ENCODE results near the gene TTC33. TPM values are rescaled to one million over a fixed set of nuclear protein-coding genes. Genes with fewer than 3 reads are reported as not detected.
"Not testable (repeated sequence)": the region's sequence is repeated elsewhere in the genome, so short reads cannot be mapped to it uniquely, and the experiment has no call there.

Gene TTC33
- total RNA-seq, 1 experiment from 2014 or later = 30.2 TPM

- Histone ChIP-seq H3K4me2 (no peak overlapping the region), H4K20me1 (ENCODE audit: insufficient read depth) (no peaks in the 10 kb centered on the region), H3F3A (ENCODE audit: insufficient read depth, low read depth) (no peaks in the 10 kb centered on the region), H3K4me3 (no peak overlapping the region), H2AFZ (no peak overlapping the region), H3K36me3 (ENCODE audit: low read depth) (no peaks in the 10 kb centered on the region), H3K27me3 (ENCODE audit: insufficient read depth, low read depth) (no peaks in the 10 kb centered on the region), H3K79me2 (ENCODE audit: low read depth) (no peaks in the 10 kb centered on the region), H3K9me3 (ENCODE audit: insufficient read depth, low read depth) (no peaks in the 10 kb centered on the region), H3K27ac (no peak overlapping the region), H3K9me2 (ENCODE audit: insufficient read depth) (no peaks in the 10 kb centered on the region), H3K4me1 (replicated peaks; ENCODE audit: insufficient read depth) (peaks cover 6% of the 10 kb centered on the region; the same call in 1 of the 2 replicates)
- BruUV-seq (replicated peaks) = no TSS peak
- TF ChIP-seq EZH2 (IDR thresholded peaks at IDR 0.05; ENCODE audit: low read depth) (no peak), CTCF (conservative IDR thresholded peaks at IDR 0.05) (no peak)
- ChIA-PET CTCF (interaction anchor here (1.0 kb wide), 1 partner anchor 12 kb away, joined by 3 read pairs; no protein-coding TSS in a partner anchor), POLR2A (ENCODE audit: unreplicated experiment) (interaction anchor here (0.6 to 0.7 kb wide), 2 partner anchors 48 to 172 kb away, joined by 4 to 6 read pairs; no protein-coding TSS in a partner anchor)
- intact Hi-C loops (cut with micrococcal nuclease; ENCODE audit: unreplicated experiment) = no loop called here
- DNase-seq = no peak
Observed at GRCh38 chr5:40600383-40600782, 155.4 kb downstream of the TTC33 start.

GRCh38 chr5:40599676-40600075 lies 156.1 kb downstream of the TTC33 start:
- no peak overlapping the region for H3K4me2 ChIP-seq
- no TSS peak for BruUV-seq (replicated peaks)
- CTCF ChIA-PET = interaction anchor here (1.0 kb wide), 1 partner anchor 12 kb away, joined by 3 read pairs; no protein-coding TSS in a partner anchor

GRCh38 chr5:40594811-40595210 lies 160.9 kb downstream of the TTC33 start:
- intact Hi-C loops (cut with micrococcal nuclease; ENCODE audit: unreplicated experiment) = no loop called here
- H3K4me2 ChIP-seq = no peak overlapping the region
- H3K36me3 ChIP-seq (ENCODE audit: low read depth) = no peaks in the 10 kb centered on the region
- ChIA-PET CTCF (no interaction called here), POLR2A (ENCODE audit: unreplicated experiment) (interaction anchor here (0.6 kb wide), 1 partner anchor 76 kb away, joined by 8 read pairs; no protein-coding TSS in a partner anchor)
- no peaks in the 10 kb centered on the region for H3K9me3 ChIP-seq (ENCODE audit: insufficient read depth, low read depth)
- no peak for DNase-seq
- H3F3A ChIP-seq (ENCODE audit: insufficient read depth, low read depth) = peaks cover 5% of the 10 kb centered on the region; the same call in 1 of the 2 replicates
- no peaks in the 10 kb centered on the region for H4K20me1 ChIP-seq (ENCODE audit: insufficient read depth)
- no peaks in the 10 kb centered on the region for H3K9me2 ChIP-seq (ENCODE audit: insufficient read depth)
- no peaks in the 10 kb centered on the region for H3K79me2 ChIP-seq (ENCODE audit: low read depth)
- H3K27me3 ChIP-seq (ENCODE audit: insufficient read depth, low read depth) = no peaks in the 10 kb centered on the region
- H3K4me3 ChIP-seq = no peak overlapping the region
- H3K27ac ChIP-seq = no peak overlapping the region
- no peak for TF ChIP-seq EZH2 (IDR thresholded peaks at IDR 0.05; ENCODE audit: low read depth)
- TF ChIP-seq CTCF (conservative IDR thresholded peaks at IDR 0.05) = no peak
- BruUV-seq (replicated peaks) = no TSS peak
- peaks cover 2% of the 10 kb centered on the region; the same call in 1 of the 2 replicates for H3K4me1 ChIP-seq (replicated peaks; ENCODE audit: insufficient read depth)
- peak overlapping the region; percentile 35; the same call in 1 of the 2 replicates for H2AFZ ChIP-seq

More at GRCh38 chr5:40599676-40600075, 156.1 kb downstream of the TTC33 start:
- Histone ChIP-seq H3K9me3 (ENCODE audit: insufficient read depth, low read depth) (no peaks in the 10 kb centered on the region), H3K27me3 (ENCODE audit: insufficient read depth, low read depth) (no peaks in the 10 kb centered on the region), H3K4me1 (replicated peaks; ENCODE audit: insufficient read depth) (peaks cover 6% of the 10 kb centered on the region; the same call in 1 of the 2 replicates), H3K27ac (no peak overlapping the region), H3K9me2 (ENCODE audit: insufficient read depth) (no peaks in the 10 kb centered on the region), H3F3A (ENCODE audit: insufficient read depth, low read depth) (no peaks in the 10 kb centered on the region), H3K4me3 (no peak overlapping the region), H3K79me2 (ENCODE audit: low read depth) (no peaks in the 10 kb centered on the region), H2AFZ (no peak overlapping the region), H3K36me3 (ENCODE audit: low read depth) (no peaks in the 10 kb centered on the region), H4K20me1 (ENCODE audit: insufficient read depth) (no peaks in the 10 kb centered on the region)
- peak; percentile 11 to 47 for DNase-seq
- POLR2A ChIA-PET (ENCODE audit: unreplicated experiment) = interaction anchor here (0.6 kb wide), 2 partner anchors 80 to 1022 kb away, joined by 5 to 6 read pairs; partner anchors contain the start of gene PTGER4
- intact Hi-C loops (cut with micrococcal nuclease; ENCODE audit: unreplicated experiment) = no loop called here
- TF ChIP-seq CTCF (conservative IDR thresholded peaks at IDR 0.05) (no peak), EZH2 (IDR thresholded peaks at IDR 0.05; ENCODE audit: low read depth) (no peak)

- CTCF ChIA-PET; H3K4me2 ChIP-seq; H2AFZ ChIP-seq; H3K9me3 ChIP-seq (ENCODE audit: insufficient read depth, low read depth); H3K36me3 ChIP-seq (ENCODE audit: low read depth); BruUV-seq (replicated peaks); H3K27ac ChIP-seq; H3K9me2 ChIP-seq (ENCODE audit: insufficient read depth); H3K4me3 ChIP-seq; H4K20me1 ChIP-seq (ENCODE audit: insufficient read depth); H3K27me3 ChIP-seq (ENCODE audit: insufficient read depth, low read depth); intact Hi-C loops (cut with micrococcal nuclease; ENCODE audit: unreplicated experiment); DNase-seq; H3K79me2 ChIP-seq (ENCODE audit: low read depth): not testable (repeated sequence)
- Histone ChIP-seq H3K4me1 (replicated peaks; ENCODE audit: insufficient read depth) (peaks cover 15% of the 10 kb centered on the region), H3F3A (ENCODE audit: insufficient read depth, low read depth) (peaks cover 17% of the 10 kb centered on the region)
- POLR2A ChIA-PET (ENCODE audit: unreplicated experiment) = interaction anchor here (0.6 kb wide), 1 partner anchor 18 kb away, joined by 3 read pairs; no protein-coding TSS in a partner anchor
Observed at GRCh38 chr5:40591727-40592396, 163.9 kb downstream of the TTC33 start.
